Cortex of kidney (tissue), 1 donor: ENCODE data around the gene SSPN.
"Not testable (repeated sequence)": the region's sequence is repeated elsewhere in the genome, so short reads cannot be mapped to it uniquely, and the experiment has no call there.

Source experiments
- DNase-seq: peaks from one replicate; lab custom pipeline; 2025; lab: John Stamatoyannopoulos, UW

The SSPN gene

DNA sequence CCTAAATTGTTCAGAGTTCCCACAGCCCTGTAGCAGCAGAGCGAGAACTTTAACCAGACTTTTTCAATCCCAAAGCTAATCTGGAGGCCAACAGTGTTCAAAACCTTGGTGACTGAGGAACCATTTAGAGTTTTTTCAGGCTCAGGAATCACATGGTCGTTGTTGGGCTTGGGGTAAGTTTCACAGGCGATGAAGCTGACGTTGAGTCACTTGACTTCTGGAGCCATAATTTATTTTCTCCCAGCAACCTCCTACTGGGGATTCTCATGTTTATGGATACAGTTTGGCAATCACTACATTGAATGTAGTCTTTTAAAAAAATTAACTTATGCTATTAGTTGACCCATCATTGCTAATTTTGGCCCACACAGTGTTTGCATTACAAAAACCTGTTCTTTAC lies 34.5 kb downstream of the SSPN start:
- DNase-seq = no peak

DNA sequence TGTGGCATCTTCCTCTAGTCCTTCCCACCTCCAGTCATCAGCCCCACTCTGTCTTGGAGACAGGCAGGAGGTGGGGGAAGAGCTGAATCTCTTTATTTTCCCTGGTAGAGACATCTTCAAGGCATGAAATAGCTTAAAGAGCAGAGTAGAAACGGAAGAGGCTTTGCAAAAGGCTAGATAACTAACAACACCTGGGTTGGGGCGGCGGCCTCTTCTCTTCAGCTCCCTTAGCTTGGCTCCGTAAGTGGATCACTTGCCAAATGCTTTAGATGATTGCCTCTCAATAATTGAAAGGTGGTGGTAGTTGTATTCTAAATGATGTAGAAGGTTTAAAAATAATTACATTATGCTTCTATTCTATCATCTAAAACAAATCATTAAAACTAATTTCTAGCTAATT lies 36.1 kb downstream of the SSPN start:
- no peak for DNase-seq

DNA sequence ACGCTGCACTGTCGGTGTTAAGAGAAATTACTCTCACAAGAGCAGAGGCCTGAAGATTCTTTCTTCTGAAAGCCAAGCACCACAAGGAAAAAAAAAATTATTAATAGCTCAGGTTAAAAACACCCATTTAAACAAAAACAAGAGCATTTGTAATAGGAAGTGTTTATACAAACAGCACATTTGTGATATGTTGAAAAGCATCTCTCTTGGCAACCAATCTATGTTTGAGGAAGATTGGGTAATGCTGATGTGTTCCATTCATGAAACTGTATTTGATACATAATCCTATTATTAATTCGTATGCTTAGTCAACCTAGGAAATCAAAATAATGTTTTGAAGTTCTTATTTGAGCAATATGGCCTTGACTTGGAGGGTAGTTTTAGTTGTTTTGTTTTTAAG lies 36.5 kb downstream of the SSPN start:
- DNase-seq = no peak

DNA sequence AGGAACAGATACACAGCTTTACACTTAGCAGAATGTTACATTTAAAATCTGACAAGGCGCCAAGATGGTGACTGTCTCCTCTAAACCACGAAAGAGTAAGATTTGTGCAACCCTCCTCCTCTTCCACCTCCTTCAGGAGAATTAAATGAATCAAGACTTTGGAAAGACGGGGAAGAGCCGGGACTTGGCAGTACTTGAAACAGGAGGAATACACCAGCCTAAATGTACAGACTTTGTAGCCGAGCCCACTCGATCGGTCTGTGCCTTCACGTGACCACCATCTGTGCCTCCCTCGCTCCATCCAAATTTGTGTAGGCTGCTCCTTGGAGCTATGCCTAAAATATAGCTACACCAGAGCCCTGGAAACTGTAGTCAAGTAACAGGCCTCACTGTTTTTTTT lies 38.3 kb downstream of the SSPN start:
- no peak for DNase-seq

DNA sequence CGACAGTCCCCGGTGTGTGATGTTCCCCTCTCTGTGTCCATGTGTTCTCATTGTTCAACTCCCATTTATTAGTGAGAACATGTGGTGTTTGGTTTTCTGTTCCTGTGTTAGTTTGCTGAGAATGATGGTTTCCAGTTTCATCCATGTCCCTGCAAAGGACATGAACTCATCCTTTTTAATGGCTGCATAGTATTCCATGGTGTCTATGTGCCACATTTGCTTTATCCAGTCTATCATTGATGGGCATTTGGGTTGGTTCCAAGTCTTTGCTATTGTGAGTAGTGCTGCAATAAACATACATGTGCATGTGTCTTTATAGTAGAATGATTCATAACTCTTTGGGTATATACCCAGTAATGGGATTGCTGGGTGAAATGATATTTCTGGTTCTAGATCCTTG lies 40.1 kb downstream of the SSPN start:
- not testable (repeated sequence) for DNase-seq

DNA sequence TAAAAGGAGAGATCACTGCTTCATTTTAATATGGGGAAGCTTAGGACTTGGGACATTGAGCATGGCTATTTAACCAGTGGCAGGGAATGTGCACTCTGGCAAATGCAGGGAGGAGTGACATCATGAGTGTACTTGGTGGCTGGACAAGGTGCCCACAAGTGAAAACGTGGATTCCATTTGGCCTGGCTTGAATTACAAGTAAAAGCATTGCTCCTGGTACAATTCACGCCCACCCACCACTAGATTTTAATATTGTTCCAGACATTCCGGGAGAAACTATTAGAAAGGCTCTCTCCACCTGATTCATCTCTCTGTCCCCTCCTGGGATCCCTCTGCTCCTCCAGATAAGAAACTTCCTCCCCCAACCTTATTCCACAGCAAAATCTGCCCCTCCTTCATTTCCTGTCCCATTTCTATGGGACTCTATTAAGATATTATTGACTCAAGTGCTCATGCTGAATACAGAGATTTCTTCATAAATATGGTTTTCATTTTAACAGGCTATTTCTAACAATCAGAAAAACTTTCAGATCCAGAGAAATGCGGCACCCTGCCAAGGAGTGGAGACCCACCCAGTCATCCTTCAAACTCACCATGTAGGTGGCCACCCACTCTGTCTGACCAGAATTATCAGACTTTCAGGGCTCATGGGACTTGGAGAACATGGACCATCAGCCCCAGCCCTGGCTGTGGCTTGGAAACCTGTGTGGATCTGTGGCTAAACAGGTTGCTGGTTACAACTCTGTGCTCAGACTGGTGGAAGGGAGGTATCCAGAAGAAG lies 43.2 kb downstream of the SSPN start:
- no peak for DNase-seq

DNA sequence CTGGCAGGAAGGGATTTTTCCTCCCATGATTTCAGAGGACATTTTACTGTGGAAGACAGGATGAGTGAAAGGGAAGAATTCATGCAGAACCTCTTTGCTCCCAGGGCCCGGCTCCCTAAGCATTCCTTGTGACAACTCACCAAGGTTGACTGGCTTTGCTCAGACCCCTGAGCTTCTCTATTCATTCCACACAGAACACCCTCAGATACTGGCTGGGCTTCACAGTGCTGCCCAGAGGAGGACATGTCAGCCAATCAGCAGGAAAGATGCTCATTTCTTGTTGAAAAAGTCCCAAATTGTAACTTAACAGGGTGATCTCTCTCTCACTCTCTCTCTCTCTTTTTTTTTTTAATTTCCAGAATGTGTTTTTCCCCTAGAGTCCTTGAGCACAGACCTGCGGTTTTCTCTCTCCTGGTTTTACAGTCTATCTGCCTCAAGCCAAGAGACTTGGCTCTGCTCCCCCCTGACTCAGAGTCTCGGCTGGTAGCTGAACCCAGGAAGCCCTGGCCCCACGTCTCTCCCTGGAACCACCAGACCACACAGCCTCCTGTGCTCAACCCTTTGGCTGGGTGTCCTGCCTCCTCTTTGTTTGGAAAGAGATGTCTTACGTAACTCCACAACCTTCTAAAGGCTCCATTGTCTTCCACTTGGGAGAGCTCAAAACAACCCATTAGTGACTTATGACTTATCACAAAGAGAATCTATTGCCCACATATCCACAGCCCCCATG lies 43.9 kb downstream of the SSPN start:
- no peak for DNase-seq

DNA sequence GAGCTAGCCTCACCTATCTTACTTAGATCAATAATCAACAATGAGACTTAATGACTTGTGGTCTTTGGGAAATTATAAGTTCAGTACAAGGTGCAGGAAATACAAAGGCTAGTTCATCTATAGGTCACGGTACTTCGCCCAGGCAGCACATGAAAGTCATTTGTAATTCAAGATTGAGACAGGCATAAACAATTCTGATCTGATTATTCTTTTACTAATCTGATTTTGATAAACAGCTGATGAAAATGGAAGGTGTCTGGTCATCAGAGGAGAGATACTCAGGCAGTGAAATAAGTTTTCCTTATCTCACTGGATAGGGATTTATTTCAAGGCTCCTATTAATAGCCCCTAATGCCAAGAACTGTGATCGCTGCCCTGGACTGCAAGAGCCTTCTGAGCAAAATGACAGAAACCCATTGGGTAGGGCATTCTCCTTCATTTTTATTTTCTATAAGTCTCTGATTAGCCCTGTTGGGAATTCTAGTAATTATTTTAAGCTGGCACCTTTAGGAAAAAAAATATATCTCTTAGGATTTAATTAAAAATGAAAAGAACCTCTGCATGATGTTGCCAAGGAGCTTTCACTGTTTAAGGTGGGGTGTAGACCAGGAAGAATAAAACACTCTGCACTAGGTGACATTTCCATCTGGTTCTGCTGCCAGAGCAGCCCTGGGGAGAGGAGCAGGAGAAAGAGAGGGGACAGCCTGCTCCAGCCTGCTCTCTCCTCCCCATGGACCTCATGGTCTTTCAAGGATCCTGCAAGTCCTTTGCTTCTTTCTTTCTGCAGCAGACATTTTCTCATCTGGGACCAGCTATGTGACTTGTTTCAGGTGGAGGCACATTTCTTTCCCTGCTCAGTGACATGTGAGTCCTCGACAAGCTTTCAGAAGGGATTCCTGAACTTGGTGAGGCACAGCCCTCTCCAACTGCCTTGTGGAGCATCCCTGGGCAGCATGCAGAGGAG lies 44.8 kb downstream of the SSPN start:
- no peak for DNase-seq

DNA sequence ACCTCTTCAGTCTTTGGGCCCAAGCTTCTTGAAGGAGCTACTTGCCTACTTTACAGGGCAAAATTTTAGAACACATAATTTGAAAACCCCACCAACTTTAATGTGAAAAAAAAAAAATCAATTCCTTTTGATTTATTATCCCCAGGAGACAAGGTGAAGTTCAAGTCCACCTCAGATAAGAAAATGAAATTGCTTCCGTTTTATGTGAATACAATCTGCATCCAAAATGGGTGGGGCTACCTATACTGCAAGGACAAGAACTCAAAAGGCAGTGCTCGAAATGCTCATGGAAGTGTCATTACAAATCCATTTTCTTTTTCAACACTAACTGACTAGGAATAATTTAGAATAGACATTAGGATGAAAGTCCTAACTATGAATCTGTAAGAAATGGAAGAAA lies 45.7 kb downstream of the SSPN start:
- DNase-seq = no peak

DNA sequence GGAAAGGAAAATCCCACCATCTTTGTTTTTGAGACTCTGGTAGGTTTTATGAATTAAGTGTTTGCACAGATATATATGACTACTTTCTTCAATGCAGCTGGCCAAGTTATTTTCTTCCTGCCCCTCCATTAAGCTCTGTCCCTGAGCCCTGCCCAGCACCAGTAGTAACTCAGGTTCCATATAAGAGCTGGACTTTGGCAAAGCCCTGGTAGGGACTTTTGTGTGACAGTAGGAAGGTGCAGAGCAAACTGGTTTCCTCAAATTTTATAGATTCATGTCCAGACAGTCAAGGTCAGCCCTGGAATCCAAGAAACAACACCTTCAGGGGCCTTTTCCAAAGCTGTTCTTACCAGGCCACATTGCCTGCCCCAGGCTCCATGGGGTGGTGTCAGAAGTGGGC lies 47.3 kb downstream of the SSPN start:
- no peak for DNase-seq

DNA sequence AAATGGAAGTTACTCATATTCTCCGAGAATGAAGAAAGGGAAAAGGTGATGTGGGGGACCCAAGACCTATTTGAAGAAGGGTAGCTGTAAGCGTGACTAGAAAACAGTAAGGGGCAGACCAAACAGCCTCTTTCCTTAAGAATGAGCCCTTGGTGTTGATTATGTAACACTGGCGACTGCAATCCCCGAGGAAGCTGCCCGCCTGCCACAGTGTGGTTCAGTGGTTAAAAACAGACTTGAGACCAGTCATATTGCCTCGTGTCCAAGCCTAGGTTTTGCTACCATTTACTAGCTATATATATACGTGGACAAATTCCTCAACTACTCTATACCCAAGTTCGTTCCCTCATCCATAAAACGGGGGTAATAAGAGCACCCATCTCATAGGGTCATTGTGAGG lies 49.1 kb downstream of the SSPN start:
- no peak for DNase-seq

DNA sequence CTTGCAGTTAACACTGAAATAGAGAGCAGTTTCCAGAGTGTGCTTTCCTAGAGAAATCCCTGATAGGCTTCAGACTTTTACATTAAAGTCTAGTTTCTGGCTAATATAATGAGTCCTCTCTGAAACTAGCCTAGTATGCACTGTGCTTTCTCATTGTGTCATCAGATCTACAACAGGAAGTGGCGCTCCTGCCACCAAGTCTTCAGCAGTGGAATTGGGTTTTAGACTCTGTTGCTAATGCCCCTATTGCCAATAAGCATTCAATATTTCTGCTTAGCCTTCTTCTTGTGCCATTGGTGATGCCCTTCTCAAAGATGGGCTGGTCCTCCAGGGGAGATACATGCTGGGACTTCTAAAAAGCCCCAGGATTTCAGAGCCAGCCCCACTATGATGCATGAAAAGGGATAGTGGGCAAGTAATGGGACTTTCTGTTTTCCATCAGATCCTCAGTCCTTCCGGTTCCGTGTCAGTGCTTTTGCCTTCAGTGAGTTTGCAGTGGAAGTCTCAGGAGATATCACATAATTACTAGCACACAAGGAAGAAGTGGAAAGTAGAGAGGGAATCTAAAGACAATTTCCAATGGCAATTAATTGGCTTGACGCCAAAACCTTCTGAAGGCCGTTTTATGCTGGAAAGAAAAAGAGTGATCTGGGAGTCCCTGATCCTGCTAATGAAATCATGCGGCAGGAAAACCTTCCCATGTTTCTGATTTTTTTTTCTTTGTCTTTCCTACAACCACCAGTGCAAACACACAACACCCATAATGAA lies 50.0 kb downstream of the SSPN start:
- no peak for DNase-seq

DNA sequence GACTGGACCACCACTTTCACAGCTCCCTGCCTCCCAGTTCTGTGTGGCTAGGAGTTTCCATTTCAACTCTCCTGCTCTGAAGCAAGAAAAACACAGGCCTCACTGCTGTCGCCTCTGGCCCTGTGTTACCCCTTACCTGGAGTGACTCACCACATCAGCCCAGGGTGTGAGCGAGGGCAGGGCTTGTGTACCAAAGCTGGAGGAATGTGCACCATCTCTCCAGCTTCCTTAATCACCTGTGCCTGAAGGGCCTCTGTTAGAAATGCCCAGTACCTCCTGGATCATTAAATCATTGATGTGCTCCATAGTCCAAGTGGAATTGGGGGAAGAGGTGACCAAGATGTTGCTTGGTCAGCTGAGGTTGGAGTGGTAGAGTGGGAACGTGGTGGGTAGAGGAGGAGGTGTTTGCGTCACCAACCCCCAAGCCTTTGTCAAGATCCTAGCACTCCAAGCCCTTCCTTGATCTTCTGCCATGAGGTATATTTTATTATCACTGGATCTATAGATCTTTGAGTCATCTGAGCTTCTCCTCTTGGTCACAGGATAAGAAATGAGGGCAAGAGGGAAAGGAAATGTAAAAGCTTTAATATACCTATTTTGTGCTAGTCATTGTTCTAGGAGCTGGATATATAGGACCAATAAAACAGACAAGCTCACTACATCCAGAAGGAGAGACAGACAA lies 51.3 kb downstream of the SSPN start:
- no peak for DNase-seq

DNA sequence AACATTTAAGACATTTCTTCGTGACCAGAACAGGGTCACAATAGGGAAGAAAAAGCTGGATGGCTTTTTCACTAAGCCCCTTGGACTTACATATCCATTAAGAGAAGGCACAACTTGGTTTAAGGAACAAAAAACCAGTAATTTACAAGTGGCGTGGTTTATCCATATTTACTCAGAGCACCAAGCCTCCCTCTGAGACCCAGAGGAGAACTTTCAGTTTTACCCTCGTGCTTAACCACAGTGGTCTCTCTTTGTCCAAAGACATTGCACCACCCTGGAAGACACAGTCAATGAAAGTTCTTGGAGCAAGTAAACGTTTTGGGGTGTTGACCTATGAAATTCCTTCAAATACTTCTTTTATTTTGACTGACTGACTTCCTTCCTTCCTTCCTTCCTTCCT lies 52.5 kb downstream of the SSPN start:
- no peak for DNase-seq

DNA sequence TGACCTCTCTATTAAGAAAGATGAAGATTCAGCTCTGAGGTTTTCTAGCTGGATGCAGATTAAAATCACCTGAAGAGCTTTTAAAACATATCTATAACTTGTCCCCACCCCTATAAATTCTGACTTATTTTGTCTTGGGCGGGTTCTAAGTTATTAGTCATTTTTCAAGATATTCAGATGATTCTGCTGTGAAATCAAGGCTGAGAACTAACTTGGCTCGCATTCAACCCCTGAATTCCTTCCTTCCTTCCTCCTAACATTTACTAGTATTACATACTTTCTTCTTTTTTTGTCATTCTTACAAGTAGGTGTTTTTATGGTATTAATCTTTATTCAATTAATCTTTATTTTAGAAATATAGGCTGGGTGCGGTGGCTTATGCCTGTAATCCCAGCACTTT lies 55.4 kb downstream of the SSPN start:
- no peak for DNase-seq

DNA sequence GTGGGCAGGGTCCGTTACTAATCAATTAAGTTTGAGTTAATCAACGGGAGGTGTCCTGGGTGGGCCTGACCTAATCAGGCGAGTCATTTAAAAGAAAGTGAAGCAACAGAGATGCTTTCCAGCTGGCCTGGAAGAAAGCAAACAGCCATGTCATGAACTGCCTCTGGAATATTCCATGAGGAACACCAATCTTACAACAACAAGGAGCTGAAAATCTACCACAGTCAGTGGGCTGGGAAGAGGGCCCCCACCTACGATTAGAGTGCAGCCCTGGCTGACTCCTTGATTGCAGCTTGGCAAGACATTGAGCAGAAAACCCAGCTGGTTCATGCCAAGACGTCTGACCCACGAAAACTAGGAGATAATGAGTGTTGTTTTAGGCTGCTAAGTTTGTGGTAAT lies 56.2 kb downstream of the SSPN start:
- no peak for DNase-seq

DNA sequence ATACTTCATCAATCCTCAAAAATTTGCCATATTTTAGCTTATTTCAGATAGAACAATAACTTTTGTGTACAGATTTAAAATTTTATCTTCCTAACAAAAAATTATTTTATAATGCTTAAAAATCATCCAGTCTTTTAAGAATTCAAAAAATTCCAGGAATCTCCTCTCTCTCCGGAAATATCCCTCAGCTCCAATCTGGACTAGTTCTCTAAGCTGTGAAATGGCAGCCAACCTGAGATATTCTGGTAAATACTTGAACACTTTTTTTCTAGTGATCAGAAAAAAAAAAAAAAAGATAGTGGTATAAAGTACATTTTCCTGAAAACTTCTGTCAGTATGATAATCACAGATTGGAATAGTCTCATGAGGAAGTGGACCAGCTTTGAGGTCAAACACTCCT lies 57.6 kb downstream of the SSPN start:
- no peak for DNase-seq

DNA sequence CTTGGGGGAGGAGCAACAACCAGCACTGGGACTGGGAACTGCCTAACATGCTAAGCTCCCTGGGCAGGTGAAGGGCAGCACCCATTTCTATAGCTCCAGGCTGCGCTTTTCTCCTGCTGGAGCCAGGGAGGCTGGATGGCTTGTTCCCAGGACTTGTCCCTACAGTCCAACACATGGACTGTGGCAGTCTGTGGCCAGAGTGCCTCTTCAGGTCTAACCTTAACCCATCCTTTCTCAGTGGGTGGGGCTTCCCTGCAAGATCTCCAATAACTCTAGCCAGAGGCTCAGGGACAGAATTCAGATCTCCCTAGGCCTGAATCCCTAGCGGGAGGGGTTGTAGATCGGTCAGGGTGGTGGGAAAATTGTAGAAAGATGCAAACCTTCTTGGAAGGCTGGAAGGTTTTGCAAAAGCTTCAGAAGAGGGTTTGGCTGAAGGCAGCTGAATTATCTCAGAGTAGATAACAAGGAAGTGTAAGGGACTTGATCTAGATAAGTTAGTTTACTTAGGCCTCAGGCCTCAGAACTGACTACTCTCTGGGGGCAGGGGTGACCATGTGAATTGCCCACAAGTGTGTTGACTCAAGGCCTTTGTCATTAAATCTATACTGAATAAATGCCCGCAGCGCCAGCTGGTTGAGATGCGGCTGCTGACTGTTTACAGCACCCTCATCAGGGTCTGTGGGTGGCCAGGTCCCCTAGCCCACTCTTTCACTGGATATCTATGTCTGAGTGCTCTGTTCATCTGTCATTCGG lies 60.7 kb downstream of the SSPN start:
- no peak for DNase-seq

DNA sequence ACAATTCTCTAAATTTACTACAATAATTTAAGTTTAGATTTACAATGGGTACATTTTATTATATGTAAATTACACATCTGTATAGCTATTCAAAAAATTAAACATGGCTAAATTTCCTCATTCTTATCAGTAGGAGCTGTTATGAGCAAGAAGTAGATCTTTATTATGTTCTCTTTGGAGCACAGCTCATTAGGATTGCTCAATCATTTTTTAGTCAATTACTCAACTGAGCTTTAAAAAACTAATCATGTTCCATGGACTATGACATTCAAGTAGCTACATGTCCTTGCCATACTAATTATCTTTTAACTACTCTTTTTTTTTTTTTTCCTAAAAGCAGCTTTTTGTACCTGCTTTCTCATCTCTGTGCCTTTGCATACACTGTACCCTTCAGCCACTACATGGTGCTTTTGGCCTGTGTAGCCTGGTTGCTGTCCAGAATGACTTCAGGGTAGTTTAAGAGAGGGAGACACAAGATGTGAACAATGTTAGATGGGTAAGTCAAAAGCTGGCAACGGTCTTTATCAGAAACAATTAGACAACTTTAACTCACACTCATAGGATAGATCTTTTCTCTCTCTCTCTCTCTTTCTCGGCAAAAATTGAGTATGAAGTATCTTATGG lies 69.0 kb downstream of the SSPN start:
- DNase-seq = no peak

DNA sequence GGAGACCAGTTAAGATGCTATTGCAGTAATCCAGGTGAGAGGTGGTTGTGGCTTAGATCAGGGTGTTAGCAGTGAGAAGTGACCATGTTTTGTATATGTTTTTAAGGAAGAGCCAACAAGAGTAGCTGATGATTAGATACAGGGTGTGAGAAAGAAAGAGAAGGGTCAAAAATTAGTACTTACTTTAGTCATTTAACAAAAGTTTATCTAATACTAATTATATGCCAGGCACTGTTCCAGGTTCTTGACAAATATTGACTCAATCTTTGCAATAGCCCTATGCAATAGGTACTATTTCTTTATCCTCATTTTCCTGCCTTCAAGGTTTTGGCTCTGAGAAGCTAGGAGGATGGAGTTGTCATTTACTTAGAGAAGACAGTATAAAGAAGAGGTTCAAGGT lies 70.2 kb downstream of the SSPN start:
- DNase-seq = no peak
